Right ventricle myocardium inferior (tissue), 1 donor: ENCODE data around the gene BBS9. TPM values are rescaled to one million over a fixed set of nuclear protein-coding genes. Genes with fewer than 3 reads are reported as not detected.
"Not testable (repeated sequence)": the region's sequence is repeated elsewhere in the genome, so short reads cannot be mapped to it uniquely, and the experiment has no call there.

Source experiments
- ATAC-seq: fragments of 200-7000 bp; cut with Tn5 transposase; one replicate; pipeline ENCODE4 v1.9.1; 2020; ENCODE audit warnings: mild to moderate bottlenecking, moderate library complexity
- DNase-seq: peaks from one replicate; pipeline ENCODE4 v3.0.0; 2021; ENCODE audit errors: missing footprints
- intact Hi-C: fragments of 100-400 bp; cut with DNase I; formaldehyde crosslinking; loops from one replicate; pipeline ENCODE4 v1.11.0; 2022
- long read RNA-seq: library from polyadenylated mRNA; unstranded; transcript quantifications from one replicate; pipeline ENCODE4 v2.0.0, GENCODE V29; 2021
- total RNA-seq: library from RNA; stranded (reverse); fragmentation: NEBNext Ultra II Directional; extraction: Animal tissue kit (Norgen Biotek cat#: 25700); gene quantifications from one replicate; pipeline ENCODE4 v1.2.1, GENCODE V29; 2021
- donor health status: DM: no; HTN: yes; CAD: no; lungs with severe emphysema.

The BBS9 gene
- 10.2 TPM for total RNA-seq
- long read RNA-seq, partial matches to known transcripts: 0 of 3 reads
- long read RNA-seq, other reads (novel, unspliced or antisense): 3 of 3 reads

DNA sequence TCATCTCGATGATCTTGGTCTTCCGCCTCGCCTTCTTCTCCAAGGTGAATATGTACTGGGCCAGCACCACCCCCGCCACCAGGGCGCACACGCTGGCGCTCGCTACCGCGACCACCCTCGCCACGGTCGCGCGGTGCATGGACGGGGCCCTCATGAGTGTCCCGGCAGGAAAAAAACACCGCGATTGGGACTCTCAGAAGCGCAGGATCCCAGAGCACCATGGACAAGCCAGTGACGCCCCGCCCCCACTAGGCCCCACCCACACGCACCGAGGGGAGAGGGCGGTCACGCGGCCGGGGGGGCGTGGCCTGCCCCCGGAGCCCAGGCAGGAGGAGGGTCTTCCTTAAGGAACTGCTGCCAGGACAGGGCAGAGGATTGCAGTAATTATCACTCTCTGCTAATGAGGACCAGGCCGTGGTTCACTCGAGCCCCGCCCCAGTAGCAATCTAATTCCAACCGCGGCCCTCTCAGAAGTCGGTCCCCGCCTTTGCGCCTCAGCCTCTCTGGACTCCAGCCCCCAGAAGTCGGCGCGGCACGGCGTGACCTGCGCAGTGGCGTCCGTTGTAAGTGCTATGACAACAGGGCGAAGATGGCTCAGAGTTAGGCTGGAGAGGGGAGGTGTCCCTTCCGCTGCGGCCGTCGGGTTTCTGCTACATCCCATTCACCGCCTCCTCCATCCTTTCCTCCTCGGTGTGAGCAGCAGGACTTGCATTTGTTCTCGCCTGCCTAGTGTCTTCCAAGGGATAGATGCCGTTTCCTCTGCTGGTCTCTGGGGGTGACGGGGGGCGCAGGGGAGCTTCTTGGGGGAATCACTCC lies at the start of gene BBS9:
Gene BBS9, plus strand, starts transcription at position 575 of the 816 bp plus-strand sequence. CDS start 16,689 bp downstream, outside the sequence.
- ATAC-seq (peak; percentile 99), DNase-seq (peak; percentile 97)
- intact Hi-C loops: no loop called here

DNA sequence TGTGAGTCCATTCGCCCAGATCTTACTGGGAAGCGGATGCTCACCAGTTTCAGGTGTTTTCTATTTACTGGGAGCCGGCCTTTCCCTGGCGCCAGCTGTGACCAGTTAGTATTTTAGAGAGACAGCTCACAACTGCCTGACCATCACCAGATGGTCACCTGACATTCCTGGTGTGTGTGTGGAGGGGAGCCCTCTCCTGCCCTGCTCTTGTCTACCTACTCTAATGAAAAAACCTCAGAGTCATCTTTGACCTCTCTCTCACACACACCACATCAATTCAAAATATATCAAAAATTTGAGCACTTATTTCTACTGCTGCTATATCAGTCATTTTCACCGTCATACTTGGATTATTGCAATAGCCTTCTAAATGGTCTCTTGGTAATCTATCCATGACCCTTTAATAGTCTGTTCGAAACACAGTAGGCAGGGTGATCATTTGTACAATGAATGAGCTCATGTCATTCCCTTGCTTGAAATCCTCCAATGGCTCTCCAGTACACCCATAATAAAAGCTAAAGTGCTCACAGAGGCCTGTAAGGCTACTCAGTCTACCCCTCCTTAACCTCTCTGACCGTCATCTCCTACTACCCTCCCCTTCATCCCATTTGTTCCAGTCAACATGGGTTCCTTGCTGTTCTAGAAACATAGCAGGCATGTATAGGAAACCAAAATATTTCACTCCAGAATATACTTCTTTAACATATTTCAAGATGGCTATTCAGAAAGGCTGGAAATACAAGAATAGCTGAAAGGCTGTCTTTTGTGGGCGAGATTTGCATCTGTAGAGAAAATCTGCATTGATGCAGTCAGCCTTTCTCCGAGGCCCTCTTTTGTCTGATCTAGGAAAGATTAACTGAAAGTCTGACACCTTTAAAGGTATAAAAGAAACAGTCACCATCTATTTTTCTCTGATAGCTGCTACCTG lies 49.3 kb upstream of the BBS9 start:
- DNase-seq (no peak), ATAC-seq (no peak)
- intact Hi-C loops: no loop called here

DNA sequence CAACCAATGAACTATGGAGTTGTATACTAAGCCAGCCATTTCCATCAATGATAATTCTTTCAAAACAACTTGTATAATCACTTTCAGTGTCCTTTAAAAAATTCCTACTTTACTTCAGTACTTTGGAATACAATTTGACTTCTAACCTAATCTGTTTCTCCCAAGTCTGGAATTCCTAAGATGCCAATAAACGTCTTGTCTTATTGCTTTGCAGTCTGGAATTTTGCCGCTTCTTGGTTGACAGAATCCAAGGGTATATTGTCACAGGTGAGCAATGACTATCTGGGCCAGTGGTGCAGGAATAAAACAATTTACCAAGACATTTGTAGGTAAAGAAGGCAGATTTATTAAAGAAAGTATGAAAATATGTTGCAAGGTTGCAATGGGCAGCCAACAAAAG lies 42.0 kb upstream of the BBS9 start:
- intact Hi-C loops: no loop called here
- DNase-seq (no peak), ATAC-seq (no peak)

DNA sequence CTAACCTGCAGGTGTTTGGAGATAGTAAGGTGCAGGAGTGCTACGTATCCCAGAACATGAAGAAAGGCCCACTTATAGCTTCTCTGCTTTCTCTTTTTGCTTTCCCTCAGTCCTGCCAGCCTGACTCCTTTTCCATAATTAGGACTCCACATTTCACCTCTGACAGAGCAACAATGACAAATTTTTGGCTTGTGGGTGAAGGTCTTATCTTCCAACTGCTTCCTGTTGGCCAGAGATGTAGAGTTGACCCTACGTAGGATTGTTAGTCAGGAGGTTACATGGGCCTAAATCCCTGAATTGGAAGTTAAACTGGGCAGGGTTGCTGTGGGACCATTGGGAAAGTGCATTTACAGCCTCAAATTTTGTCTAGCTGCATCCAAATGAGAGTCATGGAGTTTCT lies 41.5 kb upstream of the BBS9 start:
- no peak for DNase-seq
- no peak for ATAC-seq
- intact Hi-C loops: no loop called here

DNA sequence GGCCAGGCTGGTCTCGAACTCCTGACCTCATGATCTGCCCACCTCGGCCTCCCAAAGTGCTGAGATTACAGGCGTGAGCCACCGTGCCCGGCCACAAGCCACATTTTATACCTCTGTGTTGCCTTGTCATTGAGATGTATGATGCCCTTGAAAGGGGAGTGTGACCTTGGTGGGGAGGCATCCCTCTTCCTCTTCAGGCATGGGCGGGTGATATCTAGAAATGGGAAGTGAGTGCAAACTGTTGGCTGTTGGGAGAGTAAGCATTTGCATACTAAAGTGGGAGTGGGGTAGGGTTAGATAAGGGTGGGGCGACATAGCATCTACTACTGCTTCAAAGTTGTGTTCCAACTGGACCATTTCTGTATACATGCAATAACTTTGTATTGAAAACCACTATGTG lies 40.2 kb upstream of the BBS9 start:
- DNase-seq: no peak
- no peak for ATAC-seq
- intact Hi-C loops: no loop called here

DNA sequence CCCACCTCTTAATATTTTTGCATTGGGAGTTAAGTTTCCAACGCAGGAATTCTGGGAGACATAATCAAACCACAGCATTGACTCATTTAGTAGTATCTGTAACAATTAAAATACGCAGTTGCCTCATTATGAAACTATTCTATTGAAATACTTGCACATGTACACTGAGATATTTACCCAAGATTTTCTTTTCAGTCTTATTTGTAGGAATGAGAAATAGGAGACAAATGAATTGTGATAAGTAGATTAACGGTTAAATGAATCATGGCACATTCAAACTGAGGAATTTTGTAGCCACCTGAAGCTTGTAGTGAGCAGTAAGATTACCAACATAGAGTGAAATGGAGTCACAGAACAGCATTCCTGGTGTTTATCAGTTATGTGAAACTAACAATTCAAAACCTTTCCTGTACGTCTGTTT lies 38.2 kb upstream of the BBS9 start:
- ATAC-seq: no peak
- no peak for DNase-seq
- intact Hi-C loops: no loop called here

DNA sequence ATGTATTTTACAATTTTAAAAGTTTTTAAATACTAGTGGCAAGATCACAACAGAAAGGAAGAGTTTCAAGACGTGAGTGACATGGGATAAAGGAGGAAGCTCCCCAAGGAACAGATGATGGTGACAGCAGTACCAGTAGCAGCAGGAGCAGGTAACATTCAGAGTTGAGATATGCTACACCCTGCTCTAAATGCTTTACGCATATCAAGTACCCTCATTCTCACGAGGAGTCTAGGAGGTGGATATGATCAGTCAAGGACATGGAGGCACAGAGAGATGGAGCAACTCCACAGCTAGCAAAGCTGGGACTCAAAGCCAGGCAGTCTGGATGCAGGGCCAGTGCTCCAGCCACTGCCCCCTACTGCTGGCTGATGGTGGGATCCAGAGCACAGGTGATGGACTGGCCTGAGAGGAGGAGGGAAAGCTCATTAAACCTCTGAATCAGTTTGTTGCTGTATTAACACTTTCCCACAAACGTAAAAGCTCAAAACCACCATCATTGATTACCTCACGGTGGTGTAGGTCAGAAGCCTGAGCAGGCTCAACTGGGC lies 37.6 kb upstream of the BBS9 start:
- DNase-seq (no peak), ATAC-seq (no peak)
- intact Hi-C loops: no loop called here

DNA sequence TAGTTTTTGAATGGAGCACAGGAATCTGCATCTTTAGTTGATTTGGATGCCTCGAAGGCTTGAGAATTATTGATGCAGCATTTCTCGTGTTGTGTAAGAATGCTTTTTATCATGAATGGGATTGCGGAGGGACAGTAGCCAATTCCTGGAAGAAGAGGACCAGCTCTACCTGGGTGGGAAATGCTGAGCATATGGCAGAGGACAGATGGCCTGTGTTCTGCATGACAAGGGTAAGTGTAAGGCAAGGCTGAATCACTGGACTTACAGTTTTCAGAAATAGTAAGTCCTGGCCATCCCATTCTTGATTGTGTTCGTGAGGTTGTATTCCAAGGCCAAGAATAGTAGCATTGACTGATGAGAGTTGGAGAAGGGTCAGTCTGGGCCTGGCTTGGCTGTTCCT lies 36.1 kb upstream of the BBS9 start:
- intact Hi-C loops: no loop called here

DNA sequence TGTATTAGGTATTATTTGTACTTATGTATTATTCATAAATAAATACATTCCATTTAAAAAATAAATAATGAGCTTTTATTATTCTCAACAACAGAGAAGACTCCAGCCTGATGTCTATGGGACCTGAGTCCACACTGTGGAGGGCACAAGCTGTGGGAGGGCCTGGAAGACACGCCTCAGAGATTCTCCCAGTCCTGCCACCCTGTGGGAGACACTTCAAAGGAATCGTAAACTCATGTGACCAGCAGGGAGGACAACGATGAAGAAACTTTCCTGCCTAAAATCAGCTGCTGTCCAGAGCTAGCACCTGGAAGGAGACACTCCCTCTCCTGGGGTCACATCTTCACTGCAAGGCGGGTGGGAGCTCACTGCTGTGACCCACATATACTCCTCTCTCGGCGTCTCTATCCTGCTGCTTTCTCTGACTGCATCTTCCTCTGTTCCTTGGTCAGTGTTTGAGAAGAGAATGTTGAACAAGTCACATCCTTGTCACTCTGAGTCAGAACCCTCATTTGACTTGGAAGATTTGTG lies 34.6 kb upstream of the BBS9 start:
- DNase-seq, intact Hi-C loops, ATAC-seq: not testable (repeated sequence)

More for the DNA sequence above, 36.1 kb upstream of the BBS9 start:
- DNase-seq: no peak
- no peak for ATAC-seq

DNA sequence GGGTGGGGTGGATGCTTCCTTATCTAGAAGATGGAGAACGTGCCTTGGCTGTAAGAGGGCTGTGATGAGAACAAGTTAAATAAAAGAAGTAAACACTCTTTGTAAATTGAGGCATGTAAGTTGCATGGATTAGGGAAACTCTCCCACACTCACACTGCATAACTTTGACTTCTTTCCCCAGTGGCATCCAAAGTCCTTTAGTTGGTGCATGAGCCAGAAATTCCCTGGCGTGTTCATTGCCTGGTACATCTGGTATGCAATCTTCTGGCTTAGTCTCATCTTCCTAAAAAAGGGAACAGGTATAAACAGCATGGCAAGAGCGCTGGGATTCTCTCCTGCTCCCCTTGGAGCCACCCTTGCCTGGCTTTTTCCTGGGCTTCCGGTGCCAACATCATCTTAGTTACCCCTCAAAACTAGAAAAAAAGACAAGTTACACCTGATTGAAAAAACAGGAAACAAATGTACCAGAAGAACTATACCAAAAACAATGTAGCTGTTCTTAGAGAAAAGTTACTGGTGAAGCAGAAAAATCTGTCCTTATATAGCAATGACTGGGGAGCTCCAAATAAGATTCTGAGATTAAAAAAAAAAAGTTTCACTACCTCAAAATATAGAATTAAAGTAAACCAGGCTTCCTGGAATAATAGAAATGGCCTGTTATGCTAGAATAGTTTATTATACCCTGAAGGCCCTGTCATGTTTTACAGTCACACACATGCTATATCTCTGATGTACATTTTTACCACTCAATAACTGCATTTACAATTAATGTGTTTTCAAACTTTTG lies 30.0 kb upstream of the BBS9 start:
- no peak for DNase-seq

DNA sequence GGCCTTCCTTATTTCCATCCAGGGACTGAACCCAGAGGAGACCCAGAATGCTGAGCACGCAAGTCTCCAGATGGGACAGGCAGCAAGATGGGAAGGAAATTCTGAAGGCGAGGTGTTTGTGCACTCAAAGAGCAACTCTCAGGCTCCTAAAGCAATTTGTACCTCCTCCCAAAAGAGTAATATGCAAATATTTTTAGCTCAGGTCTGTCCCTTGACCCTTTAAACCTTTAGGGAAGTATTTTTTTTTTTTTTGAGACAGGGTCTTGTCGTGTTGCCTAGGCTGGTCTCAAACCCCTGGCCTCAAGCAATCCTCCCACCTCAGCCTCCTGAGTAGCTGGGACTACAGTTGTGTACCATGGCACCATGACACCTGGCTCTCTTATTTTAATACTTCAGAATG lies 28.6 kb upstream of the BBS9 start:
- no peak for ATAC-seq
- intact Hi-C loops: loop anchor here (10.0 kb wide), 1 partner anchor 336 kb away; no protein-coding TSS in a partner anchor
- no peak for DNase-seq

More for the DNA sequence above, 30.0 kb upstream of the BBS9 start:
- intact Hi-C loops: no loop called here
- peak; percentile 68 for ATAC-seq

DNA sequence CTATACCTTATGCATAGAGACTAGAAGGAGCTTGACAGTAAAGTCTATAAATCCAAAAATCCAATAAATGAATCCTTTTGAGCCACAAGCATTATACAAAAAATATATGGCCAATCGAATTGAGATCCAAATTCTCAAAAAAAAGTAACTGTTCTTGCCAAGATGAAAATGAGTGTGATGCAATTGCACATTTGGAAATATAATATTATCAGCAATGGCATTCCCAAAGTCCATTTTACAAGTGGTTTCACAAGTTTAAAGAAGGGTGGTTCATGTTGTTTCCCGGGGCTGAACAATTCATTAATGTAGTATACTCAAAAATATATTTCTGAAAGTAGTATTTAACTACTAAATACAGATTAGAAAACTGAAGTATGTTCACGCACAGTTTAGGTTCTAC lies 27.5 kb upstream of the BBS9 start:
- ATAC-seq: no peak
- no peak for DNase-seq
- intact Hi-C loops: loop anchor here (10.0 kb wide), 1 partner anchor 337 kb away; no protein-coding TSS in a partner anchor

DNA sequence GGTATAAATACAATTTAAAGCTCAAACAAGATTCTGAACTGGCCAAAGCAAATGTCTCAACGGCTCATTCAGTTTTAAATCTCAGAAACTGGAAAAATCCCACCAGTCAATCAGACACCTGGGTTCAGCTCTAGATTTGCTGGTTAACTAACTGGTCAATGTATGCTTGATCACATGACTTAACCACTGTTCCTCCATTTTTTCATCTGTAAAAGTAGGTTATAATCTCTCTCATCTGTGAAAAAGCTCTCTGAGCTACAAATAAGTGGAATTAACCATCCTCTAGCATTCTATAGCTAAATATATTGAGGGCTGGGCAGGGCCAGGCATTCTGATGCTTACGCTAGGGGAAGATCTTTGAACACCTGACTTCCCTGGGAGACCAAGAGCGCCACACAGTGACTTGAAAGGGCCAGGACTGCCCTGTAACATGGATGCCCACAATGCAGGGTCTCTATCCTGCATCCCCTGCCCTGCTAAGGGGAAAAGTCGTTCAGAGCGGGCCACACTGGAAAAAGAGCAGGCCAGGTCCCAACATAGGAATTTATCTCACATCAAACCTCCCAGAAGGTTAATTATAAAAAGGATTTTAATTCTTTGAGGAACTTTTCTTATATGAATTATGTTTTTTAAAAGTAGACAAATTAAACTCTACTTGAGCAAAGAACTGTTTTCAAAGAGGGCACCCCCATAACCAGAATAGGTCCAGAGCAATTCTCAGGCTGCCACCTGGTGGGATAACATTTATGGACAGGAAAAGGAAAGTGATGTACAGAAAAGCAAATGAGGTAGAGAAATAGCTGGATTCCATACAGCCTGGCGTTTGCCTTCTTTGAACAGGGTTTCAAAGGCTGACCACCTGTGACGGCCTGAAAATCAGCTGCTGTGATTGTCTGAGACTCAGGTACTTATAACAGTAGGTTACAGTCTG lies 22.0 kb upstream of the BBS9 start:
- intact Hi-C loops: loop anchor here (2.0 to 10.0 kb wide), 4 partner anchors 45 to 343 kb away; partner anchors contain the start of gene NT5C3A
- DNase-seq (no peak), ATAC-seq (no peak)

DNA sequence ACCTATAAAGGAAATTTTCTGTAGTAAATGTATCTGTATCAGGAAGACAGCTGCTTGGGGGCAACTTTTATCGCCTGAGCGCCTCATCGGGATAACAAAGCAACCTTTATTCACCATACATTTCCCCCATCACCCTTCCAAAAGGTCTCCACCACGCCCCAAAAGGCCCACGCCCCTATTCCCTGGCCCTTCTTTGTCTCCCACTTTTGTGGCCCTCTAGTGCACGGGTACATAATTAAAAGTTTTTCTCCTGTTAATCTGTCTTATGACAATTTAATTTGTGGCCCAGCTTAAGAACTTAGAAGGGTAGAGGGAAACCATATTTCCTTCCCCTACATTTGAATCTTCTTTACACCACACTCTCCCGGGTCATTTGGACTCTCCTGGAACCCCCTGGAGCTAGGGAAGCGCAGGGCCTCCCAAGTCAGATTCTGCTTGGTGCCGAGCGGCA lies 20.8 kb upstream of the BBS9 start:
- intact Hi-C loops: loop anchor here (2.0 to 10.0 kb wide), 4 partner anchors 46 to 344 kb away; partner anchors contain the start of gene NT5C3A

DNA sequence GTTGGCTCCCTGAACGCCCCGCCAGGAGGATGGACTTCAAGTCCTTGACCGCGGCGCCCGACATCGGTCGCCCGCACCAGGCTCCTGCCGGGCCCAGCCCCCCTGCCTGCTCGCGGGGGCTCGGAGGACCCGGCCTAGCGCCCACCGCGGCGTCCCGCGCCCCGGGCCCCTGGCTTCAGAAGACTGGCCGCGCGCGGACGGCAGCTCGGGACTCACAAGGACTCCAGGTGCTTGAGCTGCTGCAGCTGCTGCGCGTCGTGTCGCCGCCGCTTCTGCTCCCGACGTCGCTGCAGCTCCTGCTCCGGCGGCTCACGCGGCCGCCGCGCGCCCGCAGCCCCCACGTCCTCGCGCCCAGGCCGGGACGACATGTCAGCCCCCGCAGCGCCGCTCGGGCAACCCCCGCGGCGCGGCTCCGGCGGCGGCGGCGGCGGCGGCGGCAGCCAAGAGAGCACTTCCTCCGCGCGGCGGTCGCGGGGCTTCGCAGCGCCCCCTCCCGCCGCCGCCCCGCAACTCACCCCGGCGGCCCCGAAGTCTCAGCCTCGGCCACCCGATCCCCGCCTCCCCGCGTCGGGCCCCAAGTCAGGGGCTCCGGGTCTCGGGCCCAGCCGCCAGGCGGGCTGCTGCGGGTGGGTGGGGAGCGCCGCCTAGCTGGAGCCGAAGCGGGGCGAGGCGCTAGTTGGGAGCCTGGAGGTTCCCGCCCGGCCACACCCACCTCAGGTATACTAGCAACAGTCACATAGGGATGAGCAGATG lies 20.2 kb upstream of the BBS9 start, which contains the start of gene RP9:
Gene RP9, minus strand, starts transcription at position 400 of the 753 bp plus-strand sequence. Its CDS starts 32 bp downstream, at position 368.
- intact Hi-C loops: loop anchor here (2.0 to 10.0 kb wide), 4 partner anchors 47 to 344 kb away; partner anchors contain the start of gene NT5C3A

More for the DNA sequence above, 20.8 kb upstream of the BBS9 start:
- ATAC-seq: no peak
- DNase-seq: no peak

DNA sequence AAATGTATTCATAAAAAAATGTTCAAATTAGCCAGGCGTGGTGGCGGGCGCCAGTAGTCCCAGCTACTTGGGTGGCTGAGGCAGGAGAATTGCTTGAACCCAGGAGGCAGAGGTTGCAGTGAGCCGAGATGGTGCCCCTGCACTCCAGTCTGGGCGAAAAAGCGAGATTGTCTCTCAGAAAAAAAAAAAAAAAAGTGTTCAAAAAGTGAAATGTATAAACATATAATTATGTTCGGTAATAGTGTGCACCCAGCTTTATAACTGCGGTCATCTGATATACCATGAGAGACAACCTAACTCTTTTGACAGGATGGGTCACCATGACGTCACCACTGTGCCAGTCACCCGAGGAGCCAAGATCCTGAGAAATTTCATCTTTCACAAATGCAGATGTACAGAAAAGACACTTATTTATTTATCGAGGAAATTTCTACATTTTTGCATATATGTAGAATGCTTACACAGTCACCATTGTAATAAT lies 19.6 kb upstream of the BBS9 start:
- intact Hi-C loops: loop anchor here (2.0 to 10.0 kb wide), 4 partner anchors 47 to 345 kb away; partner anchors contain the start of gene NT5C3A
- DNase-seq (no peak), ATAC-seq (no peak)

More for the DNA sequence above, 20.2 kb upstream of the BBS9 start, which contains the start of gene RP9:
- DNase-seq: peak; percentile 88
- ATAC-seq: peak; percentile 89
